Stimulated activated CD8-positive, alpha-beta memory T cell treated with anti-CD3 and anti-CD28 coated beads, Interleukin-7, amount 100 ng/mL, for 48 hours (primary cell): ENCODE measurements around the gene CXCL16.
"Not testable (repeated sequence)": the region's sequence is repeated elsewhere in the genome, so short reads cannot be mapped to it uniquely, and the experiment has no call there.

Experiments used
- DNase-seq, 2 donors: peaks; one replicate each; pipeline ENCODE4 v3.0.0-alpha.2; 2020; ENCODE audit warnings: low read depth in 1 of 2; ENCODE audit errors: extremely low read depth in 1 of 2

CXCL16 gene

DNA sequence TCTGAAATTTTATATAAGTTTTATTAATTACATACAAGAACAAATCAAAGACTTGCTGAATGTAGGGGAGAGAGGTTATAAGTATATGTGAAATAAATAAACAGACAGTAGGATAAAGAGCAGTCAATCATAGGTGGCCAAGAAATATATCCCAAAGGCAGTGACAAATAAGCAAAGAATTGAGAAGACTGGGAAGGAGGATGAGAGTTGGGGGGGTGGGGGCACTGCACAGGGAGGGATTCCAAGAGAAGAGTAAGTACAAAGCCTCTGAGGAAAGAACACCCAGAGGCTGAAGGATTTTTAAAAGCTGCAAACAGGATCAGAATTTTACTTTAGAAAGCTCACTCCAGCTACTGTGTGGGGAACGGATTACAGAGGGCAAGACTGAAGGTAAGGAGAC is 38.6 kb downstream of the CXCL16 start:
- no peak for DNase-seq

DNA sequence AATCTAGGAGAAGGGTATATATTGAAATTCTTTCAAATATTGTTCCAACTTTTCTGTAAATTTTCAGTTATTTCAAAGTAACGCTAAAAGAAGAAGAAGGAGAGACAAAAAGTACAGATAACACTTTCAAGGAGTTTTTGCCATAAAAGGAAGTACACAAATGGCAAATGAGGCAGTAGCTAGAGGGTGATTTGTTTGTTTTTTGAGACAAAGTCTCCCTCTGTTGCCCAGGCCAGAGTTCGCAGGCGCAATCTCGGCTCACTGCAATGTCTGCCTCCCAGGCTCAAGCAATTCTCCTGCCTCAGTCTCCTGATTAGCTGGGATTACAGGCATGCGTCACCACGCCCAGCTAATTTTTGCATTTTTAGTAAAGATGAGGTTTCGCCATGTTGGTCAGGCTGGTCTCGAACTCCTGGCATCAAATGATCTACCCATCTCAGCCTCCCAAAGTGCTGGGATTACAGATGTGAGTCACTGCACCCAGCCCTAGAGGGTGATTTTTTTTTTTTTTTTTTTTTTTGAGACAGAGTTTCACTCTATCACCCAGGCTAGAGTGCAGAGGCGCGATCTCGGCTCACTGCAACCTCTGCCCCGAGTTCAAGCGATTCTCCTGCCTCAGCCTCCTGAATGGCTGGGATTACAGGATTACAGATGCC is 40.2 kb downstream of the CXCL16 start:
- not testable (repeated sequence) for DNase-seq

DNA sequence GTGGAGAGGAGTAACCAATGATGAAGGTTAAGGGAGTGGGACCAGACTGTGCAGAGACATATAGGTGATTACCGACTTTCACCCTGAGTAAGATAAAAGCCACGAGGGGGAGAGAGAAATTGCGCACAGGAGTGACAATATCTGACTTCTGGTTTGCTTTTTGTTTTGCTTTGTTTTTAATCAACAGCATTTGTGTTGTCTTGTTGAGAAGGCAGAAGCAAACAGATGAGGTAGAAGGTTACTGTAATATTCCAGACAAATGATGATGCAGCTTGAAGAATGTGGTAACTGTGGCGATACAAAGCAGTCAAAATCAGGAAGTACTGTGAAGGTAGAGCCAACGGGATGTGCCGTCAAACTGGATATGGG is 43.3 kb downstream of the CXCL16 start:
- DNase-seq = no peak

DNA sequence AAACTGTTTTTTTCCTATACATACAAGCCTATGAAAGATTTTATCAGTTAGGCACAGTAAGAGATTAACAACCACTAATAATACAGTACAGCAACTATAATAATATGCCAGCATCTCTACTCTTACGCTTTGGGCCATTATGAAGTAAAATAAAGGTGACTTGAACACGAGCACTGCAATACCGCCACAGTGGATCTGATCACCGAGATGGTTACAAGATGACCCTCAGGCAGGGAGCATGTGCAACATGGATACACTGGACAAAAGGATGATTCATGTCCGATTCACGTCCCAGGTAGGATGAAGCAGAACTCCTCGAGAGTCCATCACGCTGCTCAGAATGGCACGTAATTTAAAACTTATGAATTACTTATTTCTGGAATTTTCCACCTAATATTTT is 46.3 kb downstream of the CXCL16 start:
- DNase-seq = no peak

DNA sequence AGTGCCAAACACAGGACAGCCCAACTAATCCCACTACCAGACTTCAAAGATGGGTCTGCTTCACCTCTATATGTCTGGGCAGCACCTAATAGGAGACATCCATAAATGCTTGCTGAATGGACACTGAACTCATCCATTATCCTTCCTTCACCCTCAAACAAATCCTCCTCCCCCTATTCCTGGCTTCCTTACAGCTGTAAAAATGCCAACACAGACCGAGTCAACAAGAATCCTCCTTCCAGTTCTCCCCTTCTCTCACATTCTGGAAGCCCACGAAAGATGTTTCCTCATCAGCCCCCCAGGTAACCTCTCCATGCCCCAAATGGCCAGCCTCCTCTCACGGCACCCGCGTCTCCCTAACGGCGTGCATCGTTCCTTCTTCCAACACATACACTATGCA is 48.0 kb downstream of the CXCL16 start:
- no peak for DNase-seq

DNA sequence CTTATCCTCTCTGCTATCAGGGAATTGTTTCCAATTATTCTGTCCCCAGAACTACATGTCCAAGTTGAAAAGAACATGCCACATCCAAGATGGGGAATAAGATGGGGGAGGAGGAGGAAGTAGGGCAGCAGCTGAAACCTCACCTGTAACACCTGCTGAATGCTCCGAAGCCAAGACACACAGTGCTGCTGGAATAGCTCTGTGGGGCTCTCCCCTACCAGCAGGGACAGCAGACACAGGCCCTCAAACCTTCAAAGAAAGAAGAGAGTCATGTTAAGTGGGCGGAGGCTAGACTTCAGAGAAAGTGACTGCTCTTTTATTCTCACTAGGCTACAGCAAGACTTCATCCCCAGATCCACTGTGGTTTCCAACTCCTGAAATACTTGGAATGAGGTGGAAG is 49.0 kb downstream of the CXCL16 start:
- no peak for DNase-seq

DNA sequence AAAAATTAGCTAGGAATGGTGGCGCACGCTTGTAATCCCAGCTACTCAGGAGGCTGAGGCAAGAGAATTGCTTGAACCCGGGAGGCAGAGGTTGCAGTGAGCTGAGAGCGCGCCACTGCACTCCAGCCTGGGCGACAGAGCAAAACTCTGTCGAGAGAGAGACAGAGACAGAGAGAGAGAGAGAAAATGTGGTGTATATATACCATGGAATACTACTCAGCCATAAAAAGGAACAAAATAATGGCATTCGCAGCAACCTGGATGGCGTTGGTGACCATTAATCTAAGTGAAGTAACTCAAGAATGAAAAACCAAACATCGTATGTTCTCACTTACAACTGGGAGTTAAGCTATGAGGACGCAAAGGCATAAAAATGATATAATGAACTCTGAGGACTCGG is 49.9 kb downstream of the CXCL16 start:
- not testable (repeated sequence) for DNase-seq

DNA sequence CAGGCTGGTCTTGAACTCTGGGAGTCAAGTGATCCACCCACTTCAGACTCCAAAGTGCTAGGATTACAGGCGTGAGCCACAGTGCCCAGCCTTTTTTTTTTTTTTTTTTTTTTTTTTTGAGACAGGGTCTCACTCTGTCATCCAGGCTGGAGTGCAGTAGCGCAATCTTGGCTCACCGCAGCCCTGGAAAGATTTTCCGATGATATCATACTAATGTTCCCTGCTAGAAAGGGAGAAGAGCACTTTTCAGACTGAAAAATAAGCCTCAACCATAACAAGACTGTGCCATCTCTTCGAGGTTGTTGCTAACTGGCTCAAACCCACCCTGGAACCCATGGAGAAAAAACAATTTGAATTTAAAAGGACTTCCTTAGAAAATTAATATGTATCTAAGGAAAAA is 56.0 kb downstream of the CXCL16 start:
- not testable (repeated sequence) for DNase-seq
